ENCODE measurements around the gene TCL1A. TPM values are rescaled to one million over a fixed set of nuclear protein-coding genes. Genes with fewer than 3 reads are reported as not detected.
"Not testable (repeated sequence)": the region's sequence is repeated elsewhere in the genome, so short reads cannot be mapped to it uniquely, and the experiment has no call there.

TCL1A gene
- total RNA-seq, 1 donor from 2014 or later = 0.67 TPM

DNA sequence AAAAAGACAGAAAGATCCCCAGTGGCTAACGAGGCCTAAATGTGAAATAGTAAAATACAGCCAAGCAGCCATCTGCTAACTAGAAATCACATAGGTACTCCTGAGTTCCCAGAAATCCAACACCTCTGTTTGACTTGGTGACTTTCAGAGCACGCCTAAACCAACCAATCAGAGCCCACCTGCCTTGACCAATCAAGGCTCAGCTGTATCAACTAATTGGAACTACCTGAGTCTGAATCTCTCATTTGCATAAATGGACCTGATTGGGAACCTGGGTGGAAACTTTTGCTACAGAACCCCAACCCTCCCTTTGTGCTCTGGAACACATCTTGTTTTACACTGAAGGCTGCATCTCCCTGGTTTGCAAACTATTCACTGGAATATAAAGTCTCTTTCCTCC lies 32.8 kb downstream of the TCL1A start:
- DNase-seq (ENCODE audit: low spot score) (no peak), ATAC-seq (no peak)
- intact Hi-C loops (cut with DNase I) = no loop called here

DNA sequence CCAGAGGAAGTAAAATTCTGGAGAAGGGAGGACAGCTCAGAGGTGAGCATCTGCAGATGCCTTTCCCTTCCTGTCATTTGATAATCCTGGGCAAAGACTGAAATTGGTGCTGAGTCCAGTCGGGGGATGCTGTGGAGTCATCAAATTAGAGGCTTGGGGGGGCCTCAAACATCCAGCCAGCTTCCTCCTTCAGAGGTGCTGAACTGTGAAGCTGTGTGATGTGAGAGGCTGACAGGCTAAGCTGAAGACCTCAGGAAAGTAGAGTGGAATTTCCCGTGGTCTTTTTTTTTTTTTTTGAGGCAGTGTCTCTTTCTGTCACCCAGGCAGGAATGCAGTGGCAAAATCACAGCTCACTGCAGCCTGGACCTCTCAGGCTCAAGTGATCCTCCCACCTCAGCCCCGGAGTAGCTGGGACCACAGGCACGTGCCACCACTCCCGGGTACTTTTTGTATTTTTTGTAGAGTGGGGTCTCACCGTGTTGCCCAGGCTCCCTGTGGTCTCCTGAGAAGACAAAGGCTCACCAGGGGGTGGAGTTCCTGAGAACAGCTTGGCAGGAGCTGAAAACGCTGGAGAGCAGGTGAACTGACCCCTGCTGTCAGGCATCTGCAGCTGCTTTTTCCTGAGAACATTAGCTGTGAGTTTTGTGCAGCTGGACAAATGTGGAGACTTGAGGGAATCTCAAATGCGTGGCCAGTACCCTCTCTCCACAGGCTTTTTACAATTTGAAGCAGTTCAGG lies 33.8 kb downstream of the TCL1A start:
- ATAC-seq (no peak), DNase-seq (ENCODE audit: low spot score) (no peak)
- intact Hi-C loops (cut with DNase I) = no loop called here

DNA sequence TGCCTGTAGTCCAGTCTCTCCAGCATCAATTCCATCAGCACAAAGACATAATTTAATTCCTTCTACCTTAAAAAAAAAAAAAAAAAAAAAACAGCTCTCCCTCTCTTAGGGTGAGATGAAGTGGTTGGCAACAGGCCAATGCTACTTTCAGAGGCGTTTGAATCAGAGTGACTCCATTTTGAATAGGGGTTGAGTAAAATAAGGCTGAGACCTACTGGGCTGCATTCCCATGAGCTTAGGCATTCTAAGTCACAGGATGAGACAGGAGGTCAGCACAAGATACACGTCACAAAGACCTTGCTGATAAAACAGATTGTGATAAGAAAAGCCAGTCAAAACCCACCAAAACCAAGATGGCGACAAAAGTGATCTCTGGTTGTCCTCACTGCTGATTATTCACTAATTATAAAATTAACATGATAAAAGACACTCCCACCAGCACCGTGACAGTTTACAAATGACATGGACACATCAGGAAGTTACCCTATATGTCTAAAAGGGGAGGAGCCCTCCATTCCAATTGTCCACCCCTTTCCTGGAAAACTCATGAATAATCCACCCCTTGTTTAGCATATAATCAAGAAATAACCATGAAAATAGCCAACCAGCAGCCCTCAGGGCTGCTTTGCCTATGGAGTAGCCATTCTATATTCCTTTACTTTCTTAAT lies 34.6 kb downstream of the TCL1A start:
- ATAC-seq (no peak), DNase-seq (ENCODE audit: low spot score) (no peak)
- intact Hi-C loops (cut with DNase I) = no loop called here

DNA sequence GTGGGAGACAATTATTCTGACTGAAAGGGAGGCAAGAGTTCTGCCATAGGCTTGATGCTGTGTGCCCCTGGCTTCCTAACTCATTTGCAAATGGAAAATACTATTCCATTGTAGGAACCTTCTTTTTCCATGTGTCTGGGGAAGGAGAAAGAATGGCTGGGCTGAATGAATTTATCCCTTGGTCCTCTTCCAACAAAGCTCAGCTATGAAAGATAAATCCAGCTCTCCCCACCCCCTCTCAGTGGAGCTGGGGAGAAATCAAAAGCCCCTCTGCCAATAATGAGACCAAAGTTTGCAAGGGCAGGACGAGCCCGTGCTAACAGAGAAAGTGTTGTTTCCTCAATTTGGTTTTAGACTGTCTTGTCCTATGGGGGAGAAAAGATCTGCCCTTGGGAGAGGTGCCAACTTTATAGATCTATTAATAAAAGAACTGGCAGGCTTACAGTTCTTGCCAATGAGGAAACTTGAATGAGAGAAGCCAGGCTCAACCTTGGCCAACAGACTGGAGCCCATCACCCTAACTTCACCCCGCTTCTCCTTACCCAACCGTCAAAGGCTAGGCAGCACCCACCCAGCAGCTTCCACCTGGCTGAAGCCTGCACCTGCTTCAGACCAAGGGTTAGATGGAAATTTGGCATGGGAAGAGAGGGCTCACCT lies 36.6 kb downstream of the TCL1A start:
- ATAC-seq (no peak), DNase-seq (ENCODE audit: low spot score) (no peak)
- intact Hi-C loops (cut with DNase I) = no loop called here

DNA sequence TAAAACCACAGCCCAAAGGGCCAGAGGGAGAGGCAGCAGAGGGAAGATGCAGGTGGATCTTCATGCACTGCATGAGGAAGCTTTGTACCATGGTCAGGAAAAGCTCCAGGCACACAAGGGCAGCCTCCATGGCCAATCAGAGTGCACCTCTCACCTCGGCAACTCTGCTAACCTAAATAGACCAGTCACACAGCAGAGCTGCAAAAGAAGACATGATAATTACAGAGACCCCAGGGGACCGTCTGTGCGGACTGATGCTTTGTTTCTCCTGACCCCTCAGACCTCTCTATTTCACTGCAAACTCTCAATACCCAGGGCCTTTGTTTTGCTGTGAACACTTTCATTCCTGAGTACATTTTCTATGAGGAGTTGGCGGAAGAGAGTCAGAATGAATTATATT lies 38.4 kb downstream of the TCL1A start:
- intact Hi-C loops (cut with DNase I) = no loop called here
- DNase-seq (ENCODE audit: low spot score) = no peak
- ATAC-seq = no peak

DNA sequence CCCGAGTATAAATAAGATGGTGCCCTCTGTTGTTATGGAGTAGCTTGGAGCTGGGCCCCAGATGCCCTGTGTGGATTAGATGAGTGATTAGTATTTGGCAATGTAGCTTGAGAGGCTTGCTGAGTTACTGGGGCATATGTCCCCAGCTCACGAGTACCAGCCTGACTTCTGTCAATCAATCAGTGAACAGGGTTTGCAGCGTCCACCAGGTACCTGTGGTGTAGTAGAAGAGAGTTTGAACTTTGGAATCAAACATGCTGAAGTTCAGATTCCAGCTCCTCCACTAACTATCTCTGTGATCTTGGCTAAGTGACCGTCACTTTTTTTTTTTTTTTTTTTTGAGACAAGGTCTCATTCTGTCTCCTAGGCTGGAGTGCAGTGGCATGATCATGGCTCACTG lies 39.3 kb downstream of the TCL1A start:
- no peak for DNase-seq (ENCODE audit: low spot score)
- intact Hi-C loops (cut with DNase I) = no loop called here
- no peak for ATAC-seq

DNA sequence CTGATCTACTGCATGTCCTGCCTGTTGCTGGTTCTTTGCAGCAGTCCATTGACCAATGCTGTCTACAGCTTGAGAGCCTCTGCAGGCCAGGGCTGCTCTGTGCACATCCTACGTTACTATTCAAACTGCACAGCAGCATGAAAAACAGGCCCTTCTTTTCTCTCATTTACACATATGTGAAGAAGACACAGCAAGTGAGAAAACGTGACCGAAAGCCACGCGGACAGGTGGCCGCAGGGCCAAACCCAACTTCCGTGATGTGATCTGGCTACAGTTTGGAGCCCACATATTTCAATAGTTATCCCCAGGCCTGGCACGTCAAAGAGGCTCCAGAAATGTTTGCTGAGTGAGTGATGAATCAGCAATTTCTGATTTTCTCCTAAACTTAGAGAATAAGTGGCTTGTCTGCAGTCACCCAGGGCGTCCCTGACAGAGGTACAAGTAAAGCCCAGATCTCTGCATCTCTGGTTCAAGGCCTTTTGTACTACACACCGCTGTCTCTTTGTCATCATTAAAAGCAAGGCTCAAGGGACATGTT lies 45.6 kb downstream of the TCL1A start:
- intact Hi-C loops (cut with DNase I) = no loop called here
- DNase-seq (ENCODE audit: low spot score) = no peak
- no peak for ATAC-seq

DNA sequence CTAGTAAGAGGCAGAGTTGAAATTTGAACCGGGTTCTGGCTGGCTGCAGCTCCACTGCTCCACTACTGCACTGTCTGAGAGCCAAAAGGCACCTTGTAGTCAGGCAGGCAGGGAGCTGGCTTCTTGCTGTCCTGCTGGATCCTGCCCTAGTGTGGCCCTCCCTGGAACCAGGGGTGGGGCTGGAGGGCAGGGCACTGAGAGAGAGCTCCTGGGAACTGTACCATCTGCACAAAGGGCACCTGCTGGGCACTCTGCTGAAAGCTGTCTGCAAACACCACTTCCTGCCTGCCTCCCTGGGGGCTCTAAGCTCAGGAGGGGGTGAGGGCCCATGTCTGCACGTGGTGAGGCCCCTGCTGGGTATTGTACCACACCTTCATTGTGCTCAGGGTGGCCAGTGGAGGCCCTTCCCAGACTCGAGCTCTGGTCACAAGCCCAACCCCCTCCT lies 46.7 kb downstream of the TCL1A start:
- intact Hi-C loops (cut with DNase I) = no loop called here
- DNase-seq (ENCODE audit: low spot score) = no peak
- ATAC-seq = no peak

DNA sequence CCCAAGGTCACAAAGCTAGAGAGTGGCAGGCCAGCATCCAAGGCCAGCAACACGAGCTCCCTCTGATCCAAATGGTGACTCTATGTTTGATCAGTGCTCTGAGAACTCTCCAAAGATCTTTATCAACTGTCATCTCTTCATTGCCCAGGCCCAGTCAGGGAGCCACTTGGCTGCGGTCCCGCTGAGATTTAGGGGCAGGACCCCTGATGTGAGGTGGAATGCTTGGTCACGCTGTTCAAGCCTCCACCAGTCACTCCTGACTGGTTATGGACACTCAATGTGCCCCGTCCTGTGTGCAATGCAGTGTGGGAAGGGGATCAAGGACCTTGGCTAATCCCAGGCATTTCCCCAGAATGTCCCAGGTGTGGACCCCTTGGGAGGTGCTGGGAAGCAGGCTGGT lies 47.5 kb downstream of the TCL1A start:
- intact Hi-C loops (cut with DNase I) = no loop called here
- no peak for ATAC-seq
- no peak for DNase-seq (ENCODE audit: low spot score)

DNA sequence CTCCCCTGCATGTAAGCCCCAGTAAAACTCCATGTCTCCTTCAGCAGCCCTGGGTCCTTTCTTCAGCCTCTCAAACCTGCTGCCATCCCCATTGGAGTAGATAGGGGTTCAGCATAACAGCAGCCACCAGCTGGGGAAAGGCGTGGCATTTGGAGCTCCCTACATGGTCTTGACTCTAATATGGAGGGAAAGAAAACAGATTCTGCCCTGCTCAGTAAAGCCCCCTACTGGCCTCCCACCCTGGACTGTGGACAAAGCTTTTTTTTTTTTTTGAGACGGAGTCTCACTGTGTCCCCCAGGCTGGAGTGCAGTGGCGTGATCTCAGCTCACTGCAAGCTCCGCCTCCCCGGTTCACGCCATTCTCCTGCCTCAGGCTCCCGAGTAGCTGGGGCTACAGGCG lies 48.4 kb downstream of the TCL1A start:
- intact Hi-C loops (cut with DNase I); ATAC-seq; DNase-seq (ENCODE audit: low spot score): not testable (repeated sequence)

DNA sequence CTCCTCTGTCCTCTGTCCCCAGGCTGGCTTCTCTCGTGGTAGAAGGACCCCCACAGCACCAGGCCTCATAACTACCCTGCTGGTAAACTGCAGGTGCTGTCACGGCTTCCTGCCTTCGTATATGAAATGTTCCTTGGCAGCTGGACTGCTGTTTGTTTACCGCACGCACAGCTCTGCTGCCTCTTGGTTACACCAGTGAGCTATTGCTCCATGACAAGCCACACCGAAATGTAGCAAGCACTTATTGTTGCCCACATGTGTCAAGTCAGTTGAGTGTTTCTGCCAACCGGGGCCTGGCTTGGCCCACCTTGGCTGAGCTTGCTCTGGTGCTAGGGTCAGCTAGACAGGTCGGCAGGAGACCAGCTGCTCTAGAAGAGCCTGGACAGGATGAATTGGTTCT lies 49.4 kb downstream of the TCL1A start:
- no peak for DNase-seq (ENCODE audit: low spot score)
- intact Hi-C loops (cut with DNase I) = no loop called here
- ATAC-seq = no peak

DNA sequence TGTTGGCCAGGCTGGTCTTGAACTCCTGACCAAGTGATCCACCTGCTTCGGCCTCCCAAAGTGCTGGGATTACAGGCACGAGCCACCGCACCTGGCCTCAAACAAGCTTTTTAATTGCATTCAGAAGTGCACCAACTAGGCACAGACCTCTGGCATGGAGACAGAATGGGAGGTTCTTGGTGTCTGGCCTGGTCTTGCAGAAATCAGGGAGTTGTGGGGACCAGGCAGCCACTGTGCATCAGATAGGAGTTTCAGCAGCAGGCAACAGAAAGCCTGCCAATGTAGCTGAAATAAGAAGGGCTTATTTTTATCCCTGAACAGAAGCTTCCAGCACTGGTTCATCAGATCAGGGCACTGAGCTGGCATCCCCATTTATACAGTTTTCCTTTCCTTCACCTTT lies 49.9 kb downstream of the TCL1A start:
- intact Hi-C loops (cut with DNase I) = no loop called here
- ATAC-seq = no peak
- DNase-seq (ENCODE audit: low spot score) = no peak

DNA sequence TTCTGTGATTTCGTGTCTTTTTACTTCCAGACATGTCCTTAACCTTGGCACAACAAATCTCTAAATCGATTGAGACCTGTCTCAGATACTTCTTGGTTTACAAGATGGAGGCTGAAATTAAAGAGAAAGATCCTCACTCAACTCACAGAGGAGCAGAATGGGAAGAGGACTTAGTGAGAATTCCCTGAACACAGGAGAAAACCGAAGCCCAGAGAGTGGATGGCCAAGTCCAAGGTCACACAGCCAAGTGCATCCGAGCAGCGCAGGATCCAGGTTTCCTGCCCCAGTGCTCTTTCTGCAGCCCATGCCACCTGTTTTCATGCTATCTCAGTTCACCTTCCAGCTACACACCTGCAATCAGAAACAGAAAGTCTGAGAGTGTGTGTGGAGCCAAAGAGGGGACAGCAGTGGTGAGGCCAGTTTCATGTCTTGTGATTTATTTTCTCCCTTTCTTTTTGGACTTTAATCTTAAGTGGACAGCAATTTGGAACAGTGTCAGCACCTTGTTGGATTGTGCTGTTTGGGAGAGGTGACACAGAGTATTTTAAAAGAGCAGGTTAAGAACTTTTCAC lies 50.6 kb downstream of the TCL1A start:
- ATAC-seq = no peak
- DNase-seq (ENCODE audit: low spot score) = no peak
- intact Hi-C loops (cut with DNase I) = no loop called here

DNA sequence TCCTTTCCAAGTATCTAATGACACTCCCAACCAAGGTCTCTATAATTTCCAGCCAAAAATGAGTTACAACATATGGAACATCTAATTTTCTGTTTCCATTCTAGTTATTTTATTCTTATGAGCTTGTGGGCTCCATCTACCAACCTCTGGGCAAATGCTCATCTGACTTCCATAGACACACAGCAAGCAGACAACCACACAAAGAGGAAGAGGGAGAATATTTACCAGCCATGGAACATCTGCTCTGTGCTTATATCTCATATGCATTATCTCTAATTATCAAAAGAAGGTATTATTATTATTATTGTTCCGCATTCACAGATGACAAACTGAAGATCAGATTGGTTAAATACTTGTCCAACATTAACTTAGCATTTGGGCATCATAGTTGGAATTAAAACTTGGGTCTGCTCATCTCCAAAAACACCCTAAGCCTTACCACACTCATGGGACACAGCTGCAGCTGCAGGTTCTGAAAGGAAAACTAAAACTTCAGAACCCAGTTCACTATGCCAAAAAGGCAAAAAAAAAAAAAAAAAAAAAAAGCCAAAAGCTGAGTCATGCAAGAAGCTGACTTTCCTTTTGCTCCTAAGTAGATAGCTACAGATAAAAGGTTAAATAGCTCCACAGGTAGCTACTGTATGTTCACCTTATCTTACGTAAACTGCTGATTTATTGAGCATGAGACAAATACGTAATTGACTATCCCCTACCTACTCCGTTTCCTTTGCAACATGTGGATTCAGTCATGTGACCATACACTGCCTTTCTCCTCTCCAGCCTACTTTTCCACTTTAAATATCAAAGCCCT lies 51.3 kb downstream of the TCL1A start:
- no peak for DNase-seq (ENCODE audit: low spot score)
- intact Hi-C loops (cut with DNase I) = no loop called here
- ATAC-seq = no peak

DNA sequence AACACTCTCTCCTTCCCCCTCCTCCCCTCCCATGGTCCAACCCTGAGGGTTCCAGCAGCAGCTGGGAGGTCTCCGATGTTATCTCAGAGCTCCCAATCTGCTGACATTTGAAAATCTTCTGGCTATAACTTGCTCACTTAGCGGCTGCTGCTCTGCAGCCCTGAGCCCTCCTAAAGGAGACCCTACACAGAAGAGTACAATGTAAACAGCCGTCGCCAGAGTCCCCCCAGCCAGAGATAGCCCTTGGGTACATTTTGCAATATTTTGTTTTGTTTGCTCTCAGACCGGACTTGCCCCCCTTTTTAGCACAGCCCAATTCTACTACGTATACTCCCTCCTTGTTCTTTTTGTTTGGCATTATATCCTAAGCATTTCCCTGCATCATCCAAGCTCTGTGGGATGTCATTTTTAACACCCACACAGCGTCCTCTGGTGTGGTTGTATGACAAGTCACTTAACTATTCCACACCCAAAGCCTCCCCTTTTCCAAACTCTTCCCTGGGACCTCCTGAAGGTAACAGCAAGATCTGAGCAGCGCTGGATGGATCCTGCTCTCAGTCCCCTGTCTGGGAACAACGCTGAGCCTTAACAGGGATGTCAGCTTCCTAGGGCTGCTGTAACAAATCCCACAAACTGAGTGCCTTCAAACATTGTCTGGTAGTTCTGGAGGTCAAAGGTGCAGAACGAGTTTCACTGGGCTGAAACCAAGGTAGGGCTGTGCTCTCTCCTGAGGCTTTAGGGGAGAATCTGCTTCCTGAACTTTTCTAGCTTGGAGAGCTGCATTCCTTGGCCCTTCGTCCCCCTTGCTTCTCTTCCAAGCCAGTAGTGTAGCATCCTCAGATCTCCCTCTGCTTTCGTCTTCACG lies 53.0 kb downstream of the TCL1A start:
- DNase-seq (ENCODE audit: low spot score) (no peak), ATAC-seq (no peak)
- intact Hi-C loops (cut with DNase I) = no loop called here

DNA sequence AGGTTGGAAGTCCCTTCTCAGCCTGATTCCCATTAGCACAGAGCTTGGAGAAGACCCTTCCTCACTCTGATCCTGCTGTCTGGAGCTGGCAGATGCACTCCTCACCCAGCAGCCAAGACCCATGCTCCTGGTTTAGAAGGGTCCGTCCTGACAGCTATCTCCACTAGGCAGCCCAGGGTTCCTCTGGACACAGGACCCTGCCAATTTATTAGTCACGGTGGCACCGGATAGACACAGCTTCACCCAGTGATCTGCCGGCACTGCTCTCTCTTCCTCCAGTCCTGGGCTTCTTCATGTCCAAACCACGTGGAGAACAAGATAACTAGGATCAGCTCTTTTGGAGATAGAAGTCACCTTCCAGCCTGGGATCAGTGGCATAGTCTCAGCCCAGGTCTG lies 53.9 kb downstream of the TCL1A start:
- intact Hi-C loops (cut with DNase I) = no loop called here
- no peak for DNase-seq (ENCODE audit: low spot score)
- no peak for ATAC-seq

All from sciatic nerve (tissue), 2 donors.